H9 (cell line): Measurements from ENCODE around the gene AGTPBP1. TPM values are rescaled to one million over a fixed set of nuclear protein-coding genes. Genes with fewer than 3 reads are reported as not detected.

Experiments
- DNase-seq: peaks from one replicate; pipeline ENCODE4 v3.0.0-alpha.2; 2017
- H2AFZ ChIP-seq: one replicate; pipeline ENCODE4 v1.6.1; 2013; ENCODE audit warnings: mild to moderate bottlenecking, low read length, control low read depth, moderate library complexity
- H2AK5ac ChIP-seq: 2 replicates; pipeline ENCODE4 v1.6.1; 2013; ENCODE audit warnings: low read length, control low read depth, mixed read lengths; ENCODE audit not compliant: insufficient read length
- H2BK120ac ChIP-seq: one replicate; pipeline ENCODE4 v1.6.1; 2013; ENCODE audit warnings: low read depth, mild to moderate bottlenecking, low read length, control low read depth, inconsistent platforms; ENCODE audit not compliant: poor library complexity, severe bottlenecking
- H2BK12ac ChIP-seq: 2 replicates; pipeline ENCODE4 v1.6.1; 2013; ENCODE audit warnings: low read length, control low read depth, mixed read lengths, low read depth; ENCODE audit not compliant: insufficient read length
- H2BK15ac ChIP-seq: 2 replicates; pipeline ENCODE4 v1.6.1; 2013; ENCODE audit warnings: low read depth, low read length, control low read depth
- H2BK20ac ChIP-seq: one replicate; pipeline ENCODE4 v1.6.1; 2013; ENCODE audit warnings: low read depth, mild to moderate bottlenecking, low read length, control low read depth, inconsistent platforms; ENCODE audit not compliant: poor library complexity, severe bottlenecking
- H2BK5ac ChIP-seq: 2 replicates; pipeline ENCODE4 v1.6.1; 2013; ENCODE audit warnings: low read length, control low read depth, mixed read lengths; ENCODE audit not compliant: insufficient read length
- H3K14ac ChIP-seq: 2 replicates; pipeline ENCODE4 v1.6.1; 2013; ENCODE audit warnings: low read length, control low read depth; ENCODE audit not compliant: insufficient read depth
- H3K18ac ChIP-seq: 2 replicates; pipeline ENCODE4 v1.6.1; 2013; ENCODE audit warnings: low read depth, mild to moderate bottlenecking, mixed read lengths, low read length, control low read depth; ENCODE audit not compliant: insufficient read length
- H3K23ac ChIP-seq: 2 replicates; pipeline ENCODE4 v1.6.1; 2013; ENCODE audit warnings: low read length, control low read depth, mixed read lengths, low read depth; ENCODE audit not compliant: insufficient read length
- H3K23me2 ChIP-seq: 2 replicates; pipeline ENCODE4 v1.6.1; 2013; ENCODE audit warnings: low read depth, mild to moderate bottlenecking, mixed read lengths, low read length, control low read depth; ENCODE audit not compliant: insufficient read length, poor library complexity, severe bottlenecking
- H3K27ac ChIP-seq: 2 replicates; pipeline ENCODE4 v1.5.1; 2013; ENCODE audit warnings: low read length, control low read depth, mixed read lengths, low read depth; ENCODE audit not compliant: insufficient read length
- H3K27me3 ChIP-seq: 2 replicates; pipeline ENCODE4 v1.6.1; 2013; ENCODE audit warnings: low read length, control low read depth, inconsistent platforms; ENCODE audit not compliant: insufficient read depth
- H3K4ac ChIP-seq: 2 replicates; pipeline ENCODE4 v1.6.1; 2013; ENCODE audit warnings: low read depth, mild to moderate bottlenecking, control low read depth, inconsistent platforms, low read length, moderate library complexity
- H3K4me1 ChIP-seq: 2 replicates; pipeline ENCODE4 v1.6.1; 2013; ENCODE audit warnings: low read length, control low read depth, inconsistent platforms; ENCODE audit not compliant: insufficient read depth
- H3K4me2 ChIP-seq: 2 replicates; pipeline ENCODE4 v1.6.1; 2013; ENCODE audit warnings: low read length, control low read depth, mixed read lengths; ENCODE audit not compliant: insufficient read length, insufficient read depth
- H3K56ac ChIP-seq: 2 replicates; pipeline ENCODE4 v1.6.1; 2013; ENCODE audit warnings: low read depth, mild to moderate bottlenecking, mixed read lengths, low read length, control low read depth; ENCODE audit not compliant: insufficient read length
- H3K79me1 ChIP-seq: 2 replicates; pipeline ENCODE4 v1.6.1; 2013; ENCODE audit warnings: low read depth, mild to moderate bottlenecking, moderate library complexity, low read length, control low read depth, inconsistent platforms; ENCODE audit not compliant: insufficient read depth, poor library complexity, severe bottlenecking
- H3K79me2 ChIP-seq: 2 replicates; pipeline ENCODE4 v1.6.1; 2013; ENCODE audit warnings: low read length, control low read depth, inconsistent platforms; ENCODE audit not compliant: insufficient read depth
- H3K9ac ChIP-seq: 2 replicates; pipeline ENCODE4 v1.6.1; 2013; ENCODE audit warnings: low read length, control low read depth, mixed read lengths; ENCODE audit not compliant: insufficient read length; ENCODE audit errors: extremely low read depth
- H3K9me3 ChIP-seq: one replicate; pipeline ENCODE4 v1.6.1; 2013; ENCODE audit warnings: low read depth, low read length, inconsistent platforms; ENCODE audit not compliant: control insufficient read depth
- H3T11ph ChIP-seq: one replicate; pipeline ENCODE4 v1.6.1; 2013; ENCODE audit warnings: mild to moderate bottlenecking, low read length, control low read depth, inconsistent platforms
- H4K20me1 ChIP-seq: one replicate; pipeline ENCODE4 v1.6.1; 2013; ENCODE audit not compliant: control insufficient read depth, insufficient read length, insufficient read depth
- H4K5ac ChIP-seq: 2 replicates; pipeline ENCODE4 v1.6.1; 2013; ENCODE audit warnings: low read depth, mild to moderate bottlenecking, mixed read lengths, low read length, control low read depth; ENCODE audit not compliant: insufficient read length
- H4K8ac ChIP-seq: replicated peaks from 2 replicates; pipeline ENCODE4 v1.6.1; 2013; ENCODE audit warnings: low read length, control low read depth, mixed read lengths, low read depth; ENCODE audit not compliant: insufficient read length
- H4K91ac ChIP-seq: 2 replicates; pipeline ENCODE4 v1.6.1; 2013; ENCODE audit warnings: low read depth, mild to moderate bottlenecking, moderate library complexity, mixed read lengths, low read length, control low read depth; ENCODE audit not compliant: insufficient read length
- H3K27ac Mint-ChIP-seq, 3 experiments: 2 replicates in 2 of 3; 3 replicates in 1 of 3; pipeline ENCODE4 v1.8.0; 2020 to 2021; ENCODE audit warnings: mixed read lengths in 3 of 3, mild to moderate bottlenecking in 1 of 3, moderate library complexity in 1 of 3
- H3K27me3 Mint-ChIP-seq: 2 replicates; pipeline ENCODE4 v1.8.0; 2021; ENCODE audit warnings: low read depth, mild to moderate bottlenecking, moderate library complexity, mixed read lengths
- H3K36me3 Mint-ChIP-seq, 3 experiments: 2 replicates in 2 of 3; 3 replicates in 1 of 3; pipeline ENCODE4 v1.8.0; 2020 to 2021; ENCODE audit warnings: low read depth in 3 of 3, mixed read lengths in 3 of 3; ENCODE audit not compliant: insufficient read depth in 1 of 3
- H3K4me1 Mint-ChIP-seq, 2 experiments: 2 replicates each; pipeline ENCODE4 v1.8.0; 2020; ENCODE audit warnings: mixed read lengths in 2 of 2
- H3K4me3 Mint-ChIP-seq, 2 experiments: 2 replicates in 1 of 2; 3 replicates in 1 of 2; pipeline ENCODE4 v1.8.0; 2020 to 2021; ENCODE audit warnings: mild to moderate bottlenecking in 2 of 2, mixed read lengths in 2 of 2, moderate library complexity in 1 of 2
- H3K9me3 Mint-ChIP-seq, 2 experiments: 2 replicates in 1 of 2; 3 replicates in 1 of 2; pipeline ENCODE4 v1.8.0; 2020; ENCODE audit warnings: mild to moderate bottlenecking in 2 of 2, mixed read lengths in 2 of 2, moderate library complexity in 1 of 2
- WGBS: extraction: QIAGEN DNeasy Blood & Tissue Kit; methylation state at CpG from one replicate; pipeline ENCODE4 v1.1.7; 2013; ENCODE audit warnings: missing lambda C conversion rate, low lambda C conversion rate, mixed read lengths; ENCODE audit not compliant: insufficient read length; ENCODE audit errors: extremely low coverage; 5-methylcytosine and 5-hydroxymethylcytosine counted together
- total RNA-seq: library from RNA; stranded (reverse); gene quantifications from 2 replicates; pipeline ENCODE4 v1.2.1, GENCODE V29; 2021
- TF ChIP-seq, protein P1 (sequence below): fragments of 200-600 bp; sonication (generic); conservative IDR thresholded peaks from 3 replicates; pipeline ENCODE4 v1.8.0; 2021; ENCODE audit warnings: antibody characterized with exemption, mild to moderate bottlenecking

AGTPBP1 gene
- total RNA-seq, 1 experiment from 2014 or later: 53.1 TPM

DNA sequence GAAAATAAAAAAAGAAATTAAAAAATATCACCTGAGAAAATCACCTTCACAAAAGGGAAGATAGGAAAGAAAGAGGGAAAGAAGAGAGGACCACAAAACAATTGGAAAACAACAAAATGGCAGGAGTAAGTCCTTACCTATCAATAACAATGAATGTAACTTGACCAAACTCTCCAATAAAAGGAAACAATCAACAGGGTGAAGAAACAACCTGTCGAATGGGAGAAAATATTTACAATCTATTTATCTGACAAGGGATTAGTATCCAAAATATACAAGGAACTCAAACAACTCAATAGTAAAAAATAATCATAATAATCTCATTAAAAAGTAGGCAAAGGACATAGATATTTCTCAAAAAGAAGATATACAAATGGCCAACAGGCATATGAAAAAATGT, 135.8 kb downstream of the AGTPBP1 start:
- no peaks in the 10 kb centered on the region for H3K27me3 Mint-ChIP-seq
- Histone ChIP-seq H2BK15ac (no peak overlapping the region), H3K4me1 (peaks cover 5% of the 10 kb centered on the region; the same call in 1 of the 2 replicates), H3T11ph (no peak overlapping the region), H3K27ac (no peak overlapping the region), H3K14ac (no peak overlapping the region), H3K79me1 (no peaks in the 10 kb centered on the region), H3K9ac (no peak overlapping the region), H2BK12ac (no peak overlapping the region), H3K4me2 (no peak overlapping the region), H3K4ac (no peak overlapping the region), H4K91ac (no peak overlapping the region), H4K5ac (no peak overlapping the region), H2BK5ac (no peak overlapping the region), H4K8ac (no peak overlapping the region), H3K9me3 (no peaks in the 10 kb centered on the region), H2BK120ac (no peak overlapping the region), H3K23ac (no peak overlapping the region), H3K18ac (no peak overlapping the region), H2AK5ac (no peak overlapping the region), H2AFZ (no peak overlapping the region), H3K23me2 (no peaks in the 10 kb centered on the region), H4K20me1 (no peaks in the 10 kb centered on the region), H3K79me2 (no peaks in the 10 kb centered on the region), H2BK20ac (no peak overlapping the region), H3K27me3 (no peaks in the 10 kb centered on the region), H3K56ac (no peak overlapping the region)
- H3K27ac Mint-ChIP-seq: no peak overlapping the region
- H3K36me3 Mint-ChIP-seq: peaks cover 0 to 9% (median 6%) of the 10 kb centered on the region in 3 experiments; a peak in 4 of 7 replicates
- H3K4me1 Mint-ChIP-seq: peaks cover 13 to 15% of the 10 kb centered on the region in 2 experiments
- no peak overlapping the region for H3K4me3 Mint-ChIP-seq
- TF ChIP-seq, protein P1, sequence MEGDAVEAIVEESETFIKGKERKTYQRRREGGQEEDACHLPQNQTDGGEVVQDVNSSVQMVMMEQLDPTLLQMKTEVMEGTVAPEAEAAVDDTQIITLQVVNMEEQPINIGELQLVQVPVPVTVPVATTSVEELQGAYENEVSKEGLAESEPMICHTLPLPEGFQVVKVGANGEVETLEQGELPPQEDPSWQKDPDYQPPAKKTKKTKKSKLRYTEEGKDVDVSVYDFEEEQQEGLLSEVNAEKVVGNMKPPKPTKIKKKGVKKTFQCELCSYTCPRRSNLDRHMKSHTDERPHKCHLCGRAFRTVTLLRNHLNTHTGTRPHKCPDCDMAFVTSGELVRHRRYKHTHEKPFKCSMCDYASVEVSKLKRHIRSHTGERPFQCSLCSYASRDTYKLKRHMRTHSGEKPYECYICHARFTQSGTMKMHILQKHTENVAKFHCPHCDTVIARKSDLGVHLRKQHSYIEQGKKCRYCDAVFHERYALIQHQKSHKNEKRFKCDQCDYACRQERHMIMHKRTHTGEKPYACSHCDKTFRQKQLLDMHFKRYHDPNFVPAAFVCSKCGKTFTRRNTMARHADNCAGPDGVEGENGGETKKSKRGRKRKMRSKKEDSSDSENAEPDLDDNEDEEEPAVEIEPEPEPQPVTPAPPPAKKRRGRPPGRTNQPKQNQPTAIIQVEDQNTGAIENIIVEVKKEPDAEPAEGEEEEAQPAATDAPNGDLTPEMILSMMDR: no peak
- H3K9me3 Mint-ChIP-seq: no peaks in the 10 kb centered on the region; a peak in 1 of 5 replicates
- no CpG with 5 or more reads among the region's 1 CpG for WGBS
- DNase-seq: no peak
